Hematopoietic multipotent progenitor cell treated with erythropoietin and hydrocortisone succinate and interleukin-3 and kit ligand, for 17 days (in vitro differentiated cells): ENCODE results near the gene RPS10.

Source experiments
- DNase-seq: peaks from one replicate; pipeline ENCODE4 v3.0.0-alpha.2; 2015; ENCODE audit warnings: low spot score

Gene RPS10

DNA sequence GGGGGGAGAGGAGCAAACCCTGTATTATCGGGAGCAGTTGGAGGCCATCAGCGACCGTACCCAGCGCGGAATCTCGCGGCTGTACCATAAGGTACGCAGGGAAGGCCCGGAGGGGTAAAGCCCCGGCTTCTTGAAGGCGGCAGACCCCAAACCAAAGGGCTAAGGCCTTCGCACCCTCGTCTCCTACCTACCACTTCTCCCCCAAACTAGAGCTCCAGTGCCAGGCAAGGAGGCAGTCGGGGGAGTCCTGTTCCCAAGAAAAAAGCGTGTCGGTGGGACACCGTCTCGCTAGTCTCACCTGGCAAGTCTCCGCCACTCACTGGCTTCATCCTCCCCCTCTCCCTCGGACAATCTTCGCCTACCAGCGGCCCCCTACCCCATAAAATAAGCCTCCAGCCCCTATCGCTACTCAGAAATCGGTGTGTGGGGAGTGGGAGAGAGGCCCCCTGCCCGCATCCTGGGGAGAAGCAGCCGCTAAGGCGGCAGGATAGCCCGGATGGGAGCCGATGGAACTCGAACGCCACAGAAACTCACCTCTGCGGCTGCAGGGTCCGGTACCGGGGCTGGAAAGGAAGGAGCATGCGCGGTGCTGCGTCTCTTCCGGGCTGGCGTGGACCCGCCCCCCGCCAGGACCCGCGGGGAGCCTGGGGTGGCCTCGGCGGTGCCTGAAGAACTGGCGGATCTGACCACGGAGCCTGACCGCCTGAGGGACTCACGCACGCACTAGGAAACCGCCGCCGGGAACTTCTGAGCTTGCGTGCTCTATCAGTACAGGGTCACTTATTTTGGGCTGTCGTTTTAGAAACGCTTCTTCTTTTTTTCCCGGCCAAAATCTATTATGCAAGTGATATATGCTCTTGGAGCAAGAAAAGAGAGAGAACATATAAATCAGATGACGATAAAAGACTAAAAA is at the start of gene RPS10:
Gene RPS10, minus strand, starts transcription at position 572 of the 913 bp plus-strand sequence. CDS start 848 bp downstream, outside the sequence.
- peak; percentile 94 for DNase-seq

DNA sequence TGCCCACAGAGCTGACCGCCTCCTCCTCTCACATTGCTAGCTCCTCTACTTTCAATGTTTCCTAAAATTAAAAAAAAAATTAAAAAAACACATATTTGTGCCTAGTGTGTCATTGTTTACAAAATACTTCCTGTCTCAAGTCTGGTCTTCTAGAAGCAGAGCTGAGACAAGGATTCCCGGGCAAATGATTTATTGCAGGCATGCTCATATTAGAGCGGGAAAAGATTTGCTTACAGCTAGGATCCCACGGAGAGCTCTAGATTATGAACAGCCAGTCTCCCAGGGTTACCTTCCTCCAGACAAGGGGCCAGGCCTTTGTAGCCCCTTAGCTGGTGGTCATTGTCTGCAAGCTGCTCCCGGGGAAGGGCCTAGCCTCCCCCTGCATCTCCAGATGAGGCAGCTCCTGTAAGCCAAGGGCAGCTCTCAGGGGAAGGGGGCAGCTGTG is 49.4 kb upstream of the RPS10 start:
- no peak for DNase-seq

DNA sequence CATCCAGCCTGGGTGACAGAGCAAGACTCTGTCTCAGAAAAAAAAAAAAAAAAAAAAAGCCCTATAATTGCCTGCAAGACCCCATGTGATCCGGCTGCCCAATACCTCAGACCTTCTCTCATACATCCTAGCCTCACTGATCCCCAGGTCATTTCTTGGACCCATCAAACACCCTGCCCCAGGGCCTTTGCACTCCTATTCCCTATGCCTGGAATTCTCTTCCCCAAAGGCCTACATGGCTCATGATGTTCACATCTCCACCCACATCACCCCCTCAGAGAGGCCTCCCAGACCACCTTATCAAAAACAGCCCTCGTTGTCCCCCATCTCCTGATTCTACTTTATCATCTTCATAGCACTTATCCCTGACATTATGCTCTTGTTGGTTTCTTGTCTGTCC is 48.9 kb upstream of the RPS10 start:
- no peak for DNase-seq

DNA sequence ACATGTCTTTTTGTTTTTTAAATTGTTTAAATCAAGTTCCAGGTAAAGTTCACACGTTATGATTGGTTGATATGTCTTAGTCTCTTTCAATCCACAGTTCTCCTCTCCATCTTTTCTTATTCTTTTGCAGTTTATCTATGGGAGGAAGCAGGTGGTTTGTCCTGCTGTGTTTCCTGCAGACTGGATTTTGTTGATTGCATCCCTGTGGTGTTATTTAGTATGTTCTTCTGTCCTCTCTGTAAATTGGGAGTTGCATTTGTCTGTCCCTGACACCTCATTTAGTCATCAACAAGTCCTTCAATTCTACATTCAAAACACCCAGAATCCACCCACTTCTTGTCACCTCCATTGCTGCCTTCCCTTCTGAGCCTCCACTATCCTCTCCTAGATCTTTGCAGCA is 48.1 kb upstream of the RPS10 start:
- no peak for DNase-seq

DNA sequence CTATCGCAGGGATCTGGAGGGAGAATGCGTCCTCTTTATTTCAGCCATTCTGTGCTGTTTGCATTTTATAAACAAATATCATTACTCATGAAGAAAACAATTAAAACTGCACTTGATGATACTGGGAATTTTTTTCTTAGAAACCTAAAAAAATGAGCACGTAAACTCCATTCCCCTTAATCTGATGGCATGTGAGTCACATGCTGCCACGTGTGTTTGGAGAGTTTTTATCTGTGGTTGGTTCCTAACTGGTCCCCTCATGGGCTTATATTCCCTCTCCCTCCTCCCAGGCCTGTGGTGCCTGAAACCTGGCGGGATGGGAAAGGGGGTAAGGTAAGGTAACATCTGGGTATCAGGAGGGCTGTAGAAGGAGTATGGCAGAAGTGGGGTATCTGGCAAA is 46.6 kb upstream of the RPS10 start:
- no peak for DNase-seq

DNA sequence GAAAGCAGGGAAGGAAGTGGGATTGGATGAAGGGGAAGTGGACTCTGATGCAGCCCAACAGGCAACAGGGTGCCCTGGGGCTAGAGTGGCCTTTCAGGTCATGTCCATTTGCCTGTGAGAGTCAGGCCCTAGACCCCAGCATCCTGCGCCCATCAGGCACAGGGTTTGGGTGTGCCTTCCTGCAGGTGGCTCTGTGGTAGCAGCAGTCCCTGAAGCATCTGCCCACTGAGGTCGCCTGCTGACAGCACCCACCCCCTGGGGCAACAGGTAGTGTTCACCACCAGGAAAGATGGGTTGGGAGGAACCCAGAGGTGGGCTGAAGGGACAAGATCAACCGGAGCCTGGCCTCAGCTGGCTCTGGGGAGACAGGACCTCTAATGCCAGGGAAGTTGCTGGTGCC is 43.6 kb upstream of the RPS10 start:
- no peak for DNase-seq

DNA sequence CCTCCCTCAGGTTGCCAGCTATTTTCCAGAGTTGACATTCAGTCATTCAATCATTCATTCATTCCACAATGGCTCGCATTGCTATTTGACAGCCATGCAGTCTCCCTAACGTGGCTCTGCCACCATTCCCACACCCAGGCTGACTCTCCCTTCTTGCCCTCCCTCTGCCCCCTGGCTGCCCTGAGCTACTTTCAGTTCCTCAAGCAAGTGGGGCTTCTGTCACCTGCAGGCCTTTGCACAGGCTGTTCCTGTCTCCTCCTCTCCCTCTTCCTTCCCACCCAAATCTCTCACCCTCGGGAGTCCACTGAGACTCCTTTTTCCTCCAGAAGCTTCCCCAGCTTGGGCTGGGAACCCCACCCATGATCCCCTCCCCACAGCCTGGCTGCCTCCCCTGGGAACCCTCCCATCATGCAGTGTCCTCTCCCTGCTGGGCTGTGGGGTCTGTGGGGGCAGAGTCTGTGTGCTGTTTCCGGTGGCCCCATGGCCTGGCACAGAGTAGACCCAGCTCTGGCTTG is 42.6 kb upstream of the RPS10 start:
- no peak for DNase-seq

DNA sequence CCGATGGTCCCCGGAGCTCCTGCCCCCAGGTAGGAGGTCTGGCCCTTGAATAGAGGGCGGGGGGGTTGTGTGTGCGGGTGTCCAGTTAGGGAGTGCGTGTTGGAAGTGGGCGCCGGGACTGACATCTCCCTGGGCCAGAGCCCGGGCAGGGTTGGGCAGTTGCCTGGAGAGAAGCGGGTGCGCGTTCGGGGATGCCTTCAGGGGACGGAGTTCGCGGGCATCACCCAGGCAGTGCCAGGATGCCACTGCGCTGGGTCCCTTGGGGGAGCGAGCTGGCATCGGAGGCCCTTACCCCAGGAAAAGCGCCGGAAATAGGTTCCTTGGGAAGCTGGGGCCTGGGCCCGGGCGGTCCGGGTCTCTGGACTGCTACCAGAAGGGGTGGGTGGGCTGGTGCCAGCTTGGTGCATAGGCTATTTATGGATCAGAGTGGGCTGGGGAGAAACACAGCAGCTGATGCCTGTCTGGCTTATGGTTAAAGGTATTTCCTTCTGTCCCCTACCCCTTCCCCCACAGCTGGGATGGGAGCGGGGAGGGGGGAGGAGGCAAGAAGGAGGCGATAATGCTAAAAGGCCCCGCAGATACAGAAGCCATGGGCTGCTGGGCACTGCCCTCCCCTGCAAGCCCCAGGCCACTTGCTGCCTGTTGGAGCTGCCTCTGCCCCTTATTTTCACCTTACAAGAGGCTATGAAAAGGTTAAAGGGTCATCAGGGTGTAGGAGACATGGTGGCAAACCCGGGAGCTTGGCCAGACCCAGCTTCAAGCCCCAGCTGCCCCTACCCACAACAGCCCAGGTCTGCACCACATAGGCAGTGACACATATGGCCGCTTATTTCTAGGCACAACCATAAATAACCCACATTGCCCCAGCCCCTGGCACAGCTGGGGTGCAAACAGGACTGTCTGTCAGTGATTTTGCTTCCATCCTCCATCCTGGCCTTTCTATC is 40.6 kb upstream of the RPS10 start:
- no peak for DNase-seq

DNA sequence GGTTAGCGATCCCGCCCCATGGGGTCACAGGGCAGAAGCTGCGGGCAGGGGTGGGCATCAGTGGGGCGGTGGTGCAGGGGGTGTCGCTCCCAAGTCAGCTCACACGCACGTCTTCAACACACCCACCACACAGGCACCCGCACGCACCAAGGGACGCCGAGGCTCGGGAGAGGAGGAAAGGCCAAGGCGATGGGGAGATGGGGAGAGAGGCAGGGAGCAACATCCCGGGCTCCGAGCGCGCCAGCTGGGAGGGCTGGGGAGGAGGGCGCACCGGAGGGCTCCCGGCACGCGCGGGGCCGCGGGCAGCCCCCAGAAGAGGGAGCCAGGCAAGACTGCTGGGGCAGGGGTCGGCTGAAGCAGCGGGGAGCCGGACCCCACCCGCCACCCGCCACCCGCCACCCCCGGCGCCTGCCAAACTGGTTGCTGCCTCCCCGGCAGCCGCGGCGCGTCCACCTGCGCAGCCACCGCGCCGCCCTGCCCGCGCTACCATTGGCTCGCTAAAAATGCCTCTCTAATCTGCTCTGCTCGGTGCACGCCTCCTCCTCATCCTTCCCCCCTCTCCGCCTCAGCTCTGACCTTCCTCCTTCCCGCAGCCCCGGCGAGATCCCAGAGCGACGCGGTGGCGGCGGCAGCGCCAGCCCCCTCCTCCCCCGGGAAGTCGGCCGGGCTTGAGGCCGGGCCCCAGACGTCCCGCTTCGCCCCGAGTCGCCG is 39.8 kb upstream of the RPS10 start, which contains the start of gene PACSIN1:
Gene PACSIN1, plus strand, starts transcription at position 546 of the 711 bp plus-strand sequence. CDS start 60,230 bp downstream, outside the sequence.
- DNase-seq: no peak

DNA sequence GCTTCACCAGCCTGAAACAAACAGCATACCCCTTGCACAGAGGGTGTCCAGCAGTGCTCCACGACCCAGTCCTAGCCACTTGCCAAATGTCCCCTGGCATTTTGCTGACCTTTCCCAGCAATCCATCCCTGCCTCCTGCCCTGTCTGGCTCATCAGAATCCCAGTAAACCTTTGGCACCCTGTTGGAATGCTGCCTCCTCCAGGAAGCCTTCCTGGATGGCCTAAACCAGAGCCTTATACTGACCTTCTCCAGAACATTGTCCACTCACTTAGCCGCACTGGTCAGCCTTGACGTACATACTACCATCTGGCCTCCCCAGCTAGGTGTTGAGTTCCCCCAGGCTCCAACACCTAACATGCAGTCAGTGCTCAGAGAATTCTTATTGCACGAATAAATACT is 38.0 kb upstream of the RPS10 start:
- DNase-seq: no peak

DNA sequence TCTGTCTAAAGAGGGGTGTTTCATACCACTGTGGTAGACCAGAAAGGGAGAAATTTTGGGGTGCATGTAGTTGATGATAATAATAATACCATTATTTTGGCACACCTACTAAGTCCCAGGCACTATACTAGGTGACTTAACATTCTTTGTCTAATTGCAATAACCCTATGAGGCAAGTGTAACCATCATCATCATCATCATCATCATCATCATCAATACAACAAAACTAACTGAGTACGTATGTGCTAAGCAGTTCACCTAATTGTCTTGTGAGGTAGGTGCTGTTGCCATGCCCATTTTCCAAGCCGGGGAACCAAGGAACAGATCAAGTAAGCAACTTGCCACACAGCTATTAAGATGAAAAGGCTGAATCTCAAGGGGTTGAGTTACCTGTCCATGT is 37.4 kb upstream of the RPS10 start:
- DNase-seq: no peak

DNA sequence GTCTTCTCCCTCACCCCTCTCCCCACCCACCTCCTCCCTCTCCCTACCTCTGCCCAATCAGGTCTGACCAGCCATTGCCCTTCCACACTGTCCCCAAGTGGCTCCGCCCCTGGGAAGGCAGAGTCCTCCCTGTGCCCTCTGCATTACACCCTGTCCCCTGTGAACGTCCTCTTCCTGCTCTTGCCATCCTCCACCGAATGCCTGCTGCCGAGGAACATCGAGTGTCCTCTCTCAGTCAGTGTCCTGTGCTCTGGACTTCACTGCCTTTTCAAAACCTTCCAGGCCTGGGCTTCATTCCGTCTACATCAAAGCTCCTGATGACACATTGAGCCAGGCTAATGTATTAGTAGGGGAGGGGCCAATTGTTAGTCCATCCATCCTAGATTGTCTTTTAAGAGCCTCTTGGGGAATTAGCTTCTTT is 36.7 kb upstream of the RPS10 start:
- DNase-seq: no peak

DNA sequence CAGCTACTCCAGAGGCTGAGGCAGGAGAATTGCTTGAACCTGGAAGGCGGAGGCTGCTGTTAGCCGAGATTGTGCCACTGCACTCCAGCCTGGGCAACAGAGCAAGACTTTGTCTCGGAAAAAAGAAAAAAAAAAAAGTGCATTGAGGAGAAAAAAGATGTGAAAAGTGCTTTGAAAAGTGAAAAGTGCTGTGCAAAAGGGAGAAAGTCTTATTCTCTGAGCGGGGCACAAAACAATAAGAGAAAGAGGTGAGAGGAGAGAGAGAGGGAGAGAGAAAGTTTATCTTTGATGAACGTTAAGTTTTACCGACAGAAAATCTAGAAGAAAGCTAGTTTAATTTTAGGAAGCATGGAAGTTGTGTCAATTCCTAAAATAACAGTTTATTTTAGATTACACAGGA is 36.1 kb upstream of the RPS10 start:
- DNase-seq: no peak

DNA sequence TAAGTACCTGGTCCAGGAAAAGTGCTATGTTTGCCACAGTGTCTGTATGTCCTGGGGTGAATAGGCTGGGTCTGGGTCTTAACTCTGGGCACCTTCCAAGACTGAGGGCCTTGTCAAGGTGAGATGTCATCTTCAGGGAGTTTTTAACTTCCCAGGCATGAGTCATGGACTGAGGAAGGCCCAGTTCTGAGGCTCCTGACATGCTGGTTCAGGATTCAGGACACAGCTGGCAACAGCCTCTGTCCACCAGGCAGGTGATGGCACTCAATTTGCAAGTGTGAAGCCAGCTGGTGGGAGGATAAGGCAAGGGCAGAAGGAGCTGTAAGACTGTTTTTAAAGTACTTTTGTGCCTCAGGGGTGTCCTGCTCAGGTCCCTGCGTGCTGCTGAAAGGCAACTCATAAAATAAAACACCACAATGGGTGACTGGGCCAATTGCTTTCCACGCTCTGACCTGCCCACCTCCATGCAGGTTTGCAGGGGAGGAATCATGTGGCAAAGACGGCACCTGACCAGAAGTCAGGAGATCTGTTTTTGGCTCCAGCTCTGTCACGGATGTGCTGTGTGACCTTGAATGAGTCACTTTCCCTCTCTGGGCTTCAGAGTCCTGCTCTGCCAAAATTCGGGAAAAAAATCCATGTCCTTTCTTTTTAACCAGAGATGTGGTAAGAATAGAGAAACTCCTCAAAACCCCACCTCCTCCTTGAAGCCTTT is 35.1 kb upstream of the RPS10 start:
- no peak for DNase-seq

DNA sequence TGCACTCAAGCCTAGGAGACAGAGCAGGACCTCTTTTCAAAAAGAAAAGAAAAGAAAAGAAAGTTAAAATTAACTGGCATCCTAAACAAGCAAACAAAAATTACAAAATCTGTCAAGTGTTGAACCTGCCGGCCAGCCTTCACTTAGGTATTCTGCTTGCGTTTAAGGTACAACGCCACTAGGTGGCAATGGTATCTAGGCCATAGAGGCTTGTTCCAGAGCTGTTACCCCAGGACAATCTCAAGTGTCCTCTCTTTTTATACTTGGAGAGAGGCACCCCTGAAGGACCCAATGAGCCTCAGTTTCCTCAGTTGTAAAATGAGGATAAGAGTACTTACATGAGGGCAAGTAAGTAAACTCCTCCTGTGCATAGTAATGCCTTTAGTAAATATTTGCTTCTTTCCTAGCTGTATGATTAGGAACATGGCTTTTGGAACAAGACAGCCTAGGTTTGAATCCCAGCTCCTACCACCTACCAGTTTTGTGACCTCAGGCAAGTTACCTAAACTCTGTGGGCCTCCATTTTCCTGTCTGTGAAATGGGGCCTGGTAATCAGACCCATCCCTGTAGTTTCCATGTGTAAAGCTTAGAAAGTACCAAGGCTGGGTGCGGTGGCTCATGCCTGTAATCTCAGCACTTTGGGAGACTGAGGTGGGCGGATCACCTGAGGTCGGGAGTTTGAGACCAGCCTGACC is 34.2 kb upstream of the RPS10 start:
- DNase-seq: peak; percentile 72

DNA sequence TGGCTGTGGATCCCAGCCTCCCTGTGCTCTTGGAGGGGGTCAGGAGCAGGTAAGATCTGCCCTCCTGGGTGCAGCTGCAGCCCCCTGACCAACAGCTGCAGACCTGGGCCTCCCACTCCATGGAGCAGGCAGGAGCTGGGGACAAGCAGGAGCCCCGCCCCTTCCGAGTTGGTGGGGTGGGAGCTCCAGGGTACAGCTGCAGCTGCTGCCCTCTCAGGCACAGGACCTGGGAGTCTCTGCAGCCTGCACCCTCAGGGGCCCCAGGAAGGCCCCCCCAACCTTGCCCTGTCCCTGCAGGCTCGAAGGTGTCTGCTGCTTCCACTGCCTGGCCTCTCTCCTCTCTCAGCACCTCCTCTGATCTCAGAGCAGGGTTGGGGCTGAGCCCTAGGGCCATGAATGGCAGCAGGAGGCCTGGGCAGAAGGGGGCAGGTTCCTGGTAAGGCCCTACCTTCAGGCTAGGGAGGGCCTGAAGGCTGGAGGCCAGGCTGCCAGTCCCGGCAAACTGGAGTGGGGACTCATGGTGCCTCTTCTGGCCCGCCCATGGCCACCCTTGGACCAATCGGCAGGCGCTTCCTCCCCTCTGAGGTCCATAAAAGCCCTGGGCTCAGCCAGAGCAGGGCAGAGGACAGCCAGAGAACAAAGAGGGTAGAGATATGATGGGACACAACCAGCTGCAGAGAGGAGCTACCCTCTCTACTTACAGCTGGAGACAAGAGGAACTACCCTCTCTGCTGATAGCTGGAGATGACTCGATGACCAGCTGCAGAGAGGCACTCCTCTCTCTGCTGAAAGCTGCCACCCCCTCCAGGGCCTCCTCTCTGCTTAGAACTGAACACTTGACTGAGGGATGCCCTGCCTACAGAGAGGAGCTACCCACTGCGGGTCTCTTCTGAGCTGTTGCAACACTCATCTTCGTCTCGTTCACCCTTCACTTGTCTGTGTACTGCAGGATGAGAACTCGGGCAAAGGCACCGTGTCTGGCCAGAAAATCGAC is 32.2 kb upstream of the RPS10 start:
- no peak for DNase-seq

DNA sequence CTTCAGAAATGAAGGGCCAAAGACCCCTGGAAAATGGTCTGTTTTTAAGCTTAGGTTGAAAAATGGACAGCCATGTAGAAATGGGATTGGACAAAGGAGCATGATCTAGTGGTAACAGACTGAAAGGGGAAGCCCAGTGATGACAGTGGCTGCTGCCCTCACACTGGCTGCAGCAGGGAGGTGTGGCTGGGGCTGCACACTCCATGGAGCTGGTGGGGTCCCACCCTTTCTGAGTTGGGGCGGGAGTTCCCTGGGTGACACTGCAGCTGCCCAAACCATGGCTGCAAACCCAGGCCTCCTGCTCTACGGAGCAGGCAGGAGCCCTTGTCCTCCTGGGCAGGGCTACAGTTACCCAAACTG is 31.5 kb upstream of the RPS10 start:
- DNase-seq: no peak

DNA sequence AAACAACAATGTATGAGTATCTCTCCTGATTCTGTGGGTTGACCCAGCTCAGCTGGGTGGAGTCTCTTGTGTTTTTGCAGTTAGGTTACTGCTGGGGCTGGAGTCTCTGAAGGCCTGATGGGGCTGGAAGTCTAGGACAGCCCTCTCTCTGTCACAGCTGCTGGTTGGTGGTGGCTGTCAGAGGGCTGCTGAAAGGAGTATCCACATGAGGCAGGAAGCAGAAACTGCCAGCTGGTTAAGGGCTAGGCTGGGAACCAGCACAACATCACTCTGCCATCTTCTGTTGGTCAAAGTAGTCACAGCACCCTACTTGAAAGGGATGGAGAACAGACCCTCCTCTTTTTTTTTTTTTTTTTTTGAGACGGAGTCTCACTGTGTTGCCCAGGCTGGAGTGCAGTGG is 30.0 kb upstream of the RPS10 start:
- DNase-seq: no peak

DNA sequence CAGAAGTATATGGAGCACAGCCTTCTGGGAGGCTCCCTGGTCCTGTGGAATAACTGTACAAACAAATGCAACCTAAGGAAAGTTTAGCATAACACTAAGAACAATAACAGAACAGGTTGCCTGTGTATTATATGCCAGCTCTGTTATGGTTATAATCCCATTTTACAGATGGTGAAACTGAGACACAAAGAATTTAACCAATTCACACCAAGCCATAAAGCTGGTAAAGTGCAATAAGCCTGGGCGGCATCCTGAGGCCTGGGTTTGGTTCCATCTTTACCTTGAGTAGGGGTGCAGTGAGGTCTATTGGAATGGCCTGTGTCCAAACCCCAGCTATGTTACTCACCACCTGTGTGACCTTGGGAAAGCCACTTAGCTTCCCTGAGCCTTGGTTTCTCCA is 25.3 kb upstream of the RPS10 start:
- no peak for DNase-seq
